Measurements from ENCODE around the gene MRPL58.
"Not testable (repeated sequence)": the region's sequence is repeated elsewhere in the genome, so short reads cannot be mapped to it uniquely, and the experiment has no call there.

Gene MRPL58

DNA sequence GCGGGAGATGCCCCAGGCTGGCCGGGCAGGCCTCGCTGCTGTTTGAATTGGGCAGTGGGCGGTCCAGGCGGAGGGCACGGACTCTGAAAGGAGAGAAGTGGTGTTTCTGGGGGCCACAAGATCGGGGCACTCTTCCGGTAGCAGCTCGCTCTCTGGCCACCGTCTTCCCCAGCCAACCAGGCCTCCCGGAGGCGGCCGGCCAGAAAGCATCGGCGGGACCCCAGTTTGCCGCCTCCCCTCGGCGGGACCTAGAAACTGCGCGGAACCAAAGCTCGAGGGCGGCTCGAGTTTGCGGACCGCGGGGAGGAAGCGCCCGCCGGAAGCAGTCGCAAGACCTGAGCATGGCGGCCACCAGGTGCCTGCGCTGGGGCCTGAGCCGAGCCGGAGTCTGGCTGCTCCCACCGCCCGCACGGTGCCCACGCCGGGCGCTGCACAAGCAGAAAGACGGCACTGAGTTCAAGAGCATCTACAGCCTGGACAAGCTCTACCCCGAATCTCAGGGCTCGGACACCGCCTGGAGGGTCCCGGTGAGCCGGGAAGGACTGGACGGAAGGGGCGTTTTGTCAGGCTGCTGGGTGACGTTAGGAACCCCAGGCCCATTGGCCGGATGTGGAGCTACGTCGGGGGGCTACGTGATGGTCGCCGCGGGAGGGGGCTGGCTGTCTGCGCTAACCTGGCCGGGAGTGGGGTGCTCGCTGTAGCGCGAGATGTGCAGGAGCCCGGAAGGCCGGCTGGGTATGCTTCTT lies at the start of gene MRPL58:
Gene MRPL58 (plus strand): TSS at position 325 of the 746 bp plus-strand sequence. CDS start 17 bp downstream, at position 342.
- TF ChIP-seq, protein P1, sequence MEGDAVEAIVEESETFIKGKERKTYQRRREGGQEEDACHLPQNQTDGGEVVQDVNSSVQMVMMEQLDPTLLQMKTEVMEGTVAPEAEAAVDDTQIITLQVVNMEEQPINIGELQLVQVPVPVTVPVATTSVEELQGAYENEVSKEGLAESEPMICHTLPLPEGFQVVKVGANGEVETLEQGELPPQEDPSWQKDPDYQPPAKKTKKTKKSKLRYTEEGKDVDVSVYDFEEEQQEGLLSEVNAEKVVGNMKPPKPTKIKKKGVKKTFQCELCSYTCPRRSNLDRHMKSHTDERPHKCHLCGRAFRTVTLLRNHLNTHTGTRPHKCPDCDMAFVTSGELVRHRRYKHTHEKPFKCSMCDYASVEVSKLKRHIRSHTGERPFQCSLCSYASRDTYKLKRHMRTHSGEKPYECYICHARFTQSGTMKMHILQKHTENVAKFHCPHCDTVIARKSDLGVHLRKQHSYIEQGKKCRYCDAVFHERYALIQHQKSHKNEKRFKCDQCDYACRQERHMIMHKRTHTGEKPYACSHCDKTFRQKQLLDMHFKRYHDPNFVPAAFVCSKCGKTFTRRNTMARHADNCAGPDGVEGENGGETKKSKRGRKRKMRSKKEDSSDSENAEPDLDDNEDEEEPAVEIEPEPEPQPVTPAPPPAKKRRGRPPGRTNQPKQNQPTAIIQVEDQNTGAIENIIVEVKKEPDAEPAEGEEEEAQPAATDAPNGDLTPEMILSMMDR (IDR thresholded peaks at IDR 0.05; ENCODE audit: low read depth, low read length, missing control alignments): peak; percentile 74
- in situ Hi-C loops (cut with HindIII; ENCODE audit: low pct_ligation_motif_present, low sequenced_read_pairs): no loop called here
- Histone ChIP-seq H3K4me3 (ENCODE audit: low read depth, low read length) (peak within 1 kb of the TSS; percentile 89), H3K27me3 (replicated peaks) (no peaks in the 10 kb centered on the region), H3K36me3 (replicated peaks) (no peaks in the 10 kb centered on the region), H3K27ac (peak within 1 kb of the TSS; percentile 67)
- peak; percentile 77 for DNase-seq

DNA sequence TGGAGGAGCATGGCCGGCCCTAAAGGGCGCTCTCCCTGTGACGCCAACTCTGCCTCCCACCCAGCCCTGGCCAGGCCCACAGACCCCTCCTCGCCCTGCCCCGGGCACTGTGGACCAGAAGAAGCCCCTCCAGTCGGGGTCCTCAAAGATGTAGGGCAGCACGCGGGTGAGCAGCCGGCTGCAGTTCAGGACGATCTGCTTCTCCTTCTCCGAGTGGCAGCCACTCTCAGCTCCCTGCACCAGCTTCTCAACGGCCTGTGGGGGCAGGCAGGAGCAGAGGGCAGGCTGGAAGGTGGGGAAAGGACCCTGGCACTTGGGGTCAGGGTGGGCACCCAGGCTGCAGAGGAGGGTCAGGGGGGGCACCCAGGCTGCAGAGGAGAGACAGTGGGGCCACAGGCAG lies 48.8 kb upstream of the MRPL58 start:
- Histone ChIP-seq H3K27ac (no peak overlapping the region), H3K4me3 (ENCODE audit: low read depth, low read length) (no peak overlapping the region), H3K36me3 (replicated peaks) (no peaks in the 10 kb centered on the region), H3K27me3 (replicated peaks) (no peaks in the 10 kb centered on the region)
- DNase-seq: no peak
- in situ Hi-C loops (cut with HindIII; ENCODE audit: low pct_ligation_motif_present, low sequenced_read_pairs): no loop called here
- TF ChIP-seq, protein P1 (IDR thresholded peaks at IDR 0.05; ENCODE audit: low read depth, low read length, missing control alignments): peak; percentile 43

DNA sequence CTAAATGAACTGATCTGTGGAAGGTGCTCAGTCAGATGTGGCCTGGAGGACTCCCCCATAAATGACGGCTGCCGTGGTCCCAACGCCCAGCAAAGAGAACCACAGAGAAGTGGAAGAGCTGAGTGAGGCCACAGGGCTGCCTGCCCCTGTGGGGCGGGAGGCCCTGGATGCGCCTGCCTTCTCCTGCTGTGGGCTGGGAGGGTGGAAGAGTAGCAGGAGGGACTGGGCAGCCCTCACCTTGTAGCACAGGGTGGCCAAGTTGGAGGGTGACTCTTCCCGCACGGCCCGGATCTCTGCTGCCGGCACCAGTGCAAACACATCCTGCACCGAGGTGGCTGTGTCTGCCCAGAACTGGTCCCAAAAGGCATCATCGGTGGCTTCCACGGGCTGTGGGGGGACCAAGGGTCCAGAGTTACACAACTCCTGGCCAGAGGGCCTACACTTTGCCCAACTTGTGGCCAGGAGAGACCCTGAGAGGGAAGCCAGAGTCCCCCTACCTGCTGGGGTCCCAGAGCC lies 48.2 kb upstream of the MRPL58 start:
- no peak for DNase-seq
- TF ChIP-seq, protein P1 (IDR thresholded peaks at IDR 0.05; ENCODE audit: low read depth, low read length, missing control alignments): no peak
- in situ Hi-C loops (cut with HindIII; ENCODE audit: low pct_ligation_motif_present, low sequenced_read_pairs): no loop called here
- H3K27me3 ChIP-seq (replicated peaks): no peaks in the 10 kb centered on the region
- no peaks in the 10 kb centered on the region for H3K36me3 ChIP-seq (replicated peaks)
- no peak overlapping the region for H3K4me3 ChIP-seq (ENCODE audit: low read depth, low read length)
- H3K27ac ChIP-seq: no peak overlapping the region

DNA sequence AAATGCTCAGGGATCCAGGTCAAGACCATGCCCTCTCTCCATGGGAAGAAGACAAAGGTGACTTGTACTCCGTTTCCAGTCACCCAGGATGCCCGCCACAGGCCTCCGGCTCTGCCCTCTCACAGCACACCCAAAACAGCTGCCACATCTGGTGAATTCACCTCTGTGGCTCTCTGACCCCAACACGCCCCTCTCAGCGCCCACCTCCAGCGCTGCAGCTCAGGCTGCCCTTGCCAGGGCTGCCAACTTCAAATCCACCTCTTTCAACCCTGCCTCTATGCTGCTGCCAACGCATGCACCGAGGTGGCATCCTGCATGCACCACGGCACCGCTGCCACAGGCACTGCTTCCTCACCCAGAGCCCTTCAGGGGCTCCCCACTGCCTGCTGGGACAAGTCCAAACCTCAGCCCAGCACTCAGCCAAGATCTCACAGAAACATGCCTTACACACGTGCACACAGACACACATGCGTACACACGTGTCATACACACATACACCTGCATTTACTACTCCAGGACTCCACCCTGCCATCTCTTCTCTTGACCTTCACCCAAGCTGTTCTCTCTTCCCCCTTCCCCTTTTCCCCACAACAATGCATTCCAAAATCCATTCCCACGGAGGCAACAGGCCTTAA lies 47.4 kb upstream of the MRPL58 start:
- in situ Hi-C loops (cut with HindIII; ENCODE audit: low pct_ligation_motif_present, low sequenced_read_pairs): no loop called here
- TF ChIP-seq, protein P1 (IDR thresholded peaks at IDR 0.05; ENCODE audit: low read depth, low read length, missing control alignments): no peak
- Histone ChIP-seq H3K4me3 (ENCODE audit: low read depth, low read length) (no peak overlapping the region), H3K27ac (no peak overlapping the region), H3K36me3 (replicated peaks) (no peaks in the 10 kb centered on the region), H3K27me3 (replicated peaks) (no peaks in the 10 kb centered on the region)
- DNase-seq: no peak

DNA sequence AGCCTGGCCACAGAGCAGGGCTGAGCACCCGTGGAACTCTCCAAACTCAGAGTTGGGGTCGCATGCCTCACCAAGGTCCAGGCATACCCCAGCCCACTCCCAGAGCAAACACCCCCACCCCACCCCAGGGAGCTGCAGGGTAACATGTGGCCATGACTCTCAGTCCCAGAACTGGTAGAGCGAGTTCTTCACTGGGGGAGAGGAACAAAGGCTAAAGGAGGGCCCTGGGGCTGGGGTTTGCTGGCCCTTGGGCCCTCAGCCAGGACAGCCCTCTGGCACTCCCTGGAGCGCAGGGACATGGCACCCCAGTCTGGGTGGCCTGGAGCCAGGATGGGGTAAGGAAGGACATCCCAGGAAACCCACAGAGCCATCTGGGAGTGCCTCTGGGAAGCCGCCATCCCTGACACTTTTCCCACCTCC lies 44.1 kb upstream of the MRPL58 start:
- DNase-seq: no peak
- H3K27me3 ChIP-seq (replicated peaks): peaks cover 14% of the 10 kb centered on the region
- in situ Hi-C loops (cut with HindIII; ENCODE audit: low pct_ligation_motif_present, low sequenced_read_pairs): no loop called here
- H3K36me3 ChIP-seq (replicated peaks): no peaks in the 10 kb centered on the region
- H3K4me3 ChIP-seq (ENCODE audit: low read depth, low read length): no peak overlapping the region
- H3K27ac ChIP-seq: no peak overlapping the region
- TF ChIP-seq, protein P1 (IDR thresholded peaks at IDR 0.05; ENCODE audit: low read depth, low read length, missing control alignments): no peak

DNA sequence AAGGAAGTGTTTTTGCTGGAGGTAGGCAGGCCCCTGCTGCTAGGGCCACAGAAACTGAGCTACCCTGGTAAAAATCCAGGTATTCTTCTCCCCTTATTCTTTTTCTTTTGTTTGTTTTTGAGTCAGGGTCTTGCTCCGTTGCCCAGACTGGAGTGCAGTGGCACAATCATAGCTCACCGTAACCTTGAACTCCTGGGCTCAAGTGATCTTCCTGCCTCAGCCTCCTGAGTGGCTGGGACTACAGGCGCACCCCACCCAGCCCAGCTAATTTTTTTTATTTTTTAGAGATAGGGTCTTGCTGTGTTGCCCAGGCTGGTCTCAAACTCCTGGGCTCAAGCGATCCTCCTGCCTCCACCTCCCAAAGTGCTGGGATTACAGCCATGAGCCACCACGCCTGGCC lies 43.0 kb upstream of the MRPL58 start:
- peaks cover 18% of the 10 kb centered on the region for H3K27me3 ChIP-seq (replicated peaks)
- H3K36me3 ChIP-seq (replicated peaks); H3K4me3 ChIP-seq (ENCODE audit: low read depth, low read length); H3K27ac ChIP-seq; in situ Hi-C loops (cut with HindIII; ENCODE audit: low pct_ligation_motif_present, low sequenced_read_pairs); DNase-seq: not testable (repeated sequence)

Data from brain microvascular endothelial cell (primary cell).